Activated CD8-positive, alpha-beta memory T cell treated with anti-CD3 and anti-CD28 coated beads for 48 hours (primary cell): ENCODE data around the gene RYR2.

Experiments used
- DNase-seq, 3 experiments: peaks; one replicate each; pipeline ENCODE4 v3.0.0-alpha.2; 2020; ENCODE audit warnings: low read depth in 2 of 3, low spot score in 2 of 3

RYR2 gene

GRCh38 chr1:237031480-237031879 is 10.5 kb upstream of the RYR2 start:
- DNase-seq: no peak

DNA sequence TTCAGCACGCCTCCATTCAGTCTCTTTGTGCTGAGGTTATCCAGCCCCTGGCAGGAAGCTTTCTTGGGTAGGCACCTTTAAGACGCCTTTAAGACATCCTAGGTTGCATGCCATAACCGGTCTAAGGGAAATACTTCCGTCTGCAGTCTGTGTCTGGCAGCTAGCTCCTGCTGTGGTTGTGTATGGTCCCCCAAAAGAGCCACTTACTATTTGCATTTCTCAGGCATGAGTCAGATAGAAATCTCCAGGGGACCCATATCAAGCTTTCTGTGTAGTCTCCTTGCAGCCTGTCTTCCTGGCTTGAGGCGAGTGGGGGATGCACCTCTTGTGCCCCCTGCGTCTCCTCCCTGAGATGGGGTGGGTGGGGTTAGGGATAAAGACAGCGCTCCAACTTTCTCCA is 10.0 kb upstream of the RYR2 start:
- no peak for DNase-seq

DNA sequence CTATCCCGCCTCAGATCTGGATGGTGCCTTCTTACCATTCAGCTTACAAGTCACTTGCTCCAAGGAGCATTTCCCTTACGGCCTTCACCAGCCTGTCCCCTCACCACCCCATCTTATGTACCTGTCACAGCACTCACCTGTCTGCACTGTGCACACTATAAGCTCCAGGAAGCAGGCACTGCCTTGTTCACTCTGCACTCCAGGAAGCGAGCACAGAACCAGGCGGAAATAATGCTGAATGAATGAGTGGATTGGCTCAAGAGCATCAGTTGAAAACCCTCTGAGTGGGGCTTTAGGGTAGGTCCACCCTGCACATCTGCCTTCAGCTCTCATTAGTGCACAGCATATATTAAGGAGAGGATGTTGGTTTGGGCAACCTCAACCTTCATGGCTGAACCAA is 8.9 kb upstream of the RYR2 start:
- no peak for DNase-seq

DNA sequence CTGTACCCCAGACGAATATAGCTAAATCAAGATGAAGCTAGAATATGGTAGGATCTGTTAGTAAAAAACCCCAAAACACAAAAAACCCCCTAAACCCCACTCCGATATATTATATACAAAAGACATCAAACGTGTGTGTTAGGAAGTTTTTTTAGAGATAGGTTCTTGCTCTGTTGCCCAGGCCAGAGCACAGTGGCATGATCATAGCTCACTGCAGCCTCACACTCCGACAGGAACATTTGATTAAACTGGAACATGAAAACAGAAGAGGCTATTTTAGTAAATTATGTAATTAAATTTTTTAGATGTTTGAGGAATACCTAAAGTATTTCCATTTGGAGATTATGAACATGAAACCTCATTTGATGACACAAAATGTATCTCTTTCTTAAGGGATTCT is 8.2 kb upstream of the RYR2 start:
- DNase-seq: no peak

GRCh38 chr1:237035759-237036158 is 6.2 kb upstream of the RYR2 start:
- no peak for DNase-seq

GRCh38 chr1:237038211-237038610 is 3.8 kb upstream of the RYR2 start:
- DNase-seq: no peak

GRCh38 chr1:237040823-237041222 is 1.2 kb upstream of the RYR2 start:
- DNase-seq: no peak

DNA sequence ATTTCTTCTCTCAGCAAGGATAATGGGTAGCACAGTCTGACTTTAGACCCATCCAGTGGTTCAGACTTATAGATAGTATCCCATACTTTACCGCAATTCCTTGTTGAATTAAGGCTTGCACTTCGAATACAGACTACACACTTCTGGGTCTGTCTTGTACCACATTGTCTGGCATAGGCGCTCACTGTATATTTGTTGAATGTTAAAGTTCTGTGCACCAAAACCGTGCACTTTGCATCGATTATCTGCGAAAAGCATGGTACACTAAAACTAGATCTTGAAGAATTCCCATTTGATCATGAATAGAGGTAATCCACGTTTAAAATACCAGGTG is 556 bp upstream of the RYR2 start:
- no peak for DNase-seq

- DNase-seq: no peak
Observed at GRCh38 chr1:237042526-237042891, 525 bp downstream of the RYR2 start.

GRCh38 chr1:237042892-237043576 is 1.1 kb downstream of the RYR2 start:
- no peak for DNase-seq

DNA sequence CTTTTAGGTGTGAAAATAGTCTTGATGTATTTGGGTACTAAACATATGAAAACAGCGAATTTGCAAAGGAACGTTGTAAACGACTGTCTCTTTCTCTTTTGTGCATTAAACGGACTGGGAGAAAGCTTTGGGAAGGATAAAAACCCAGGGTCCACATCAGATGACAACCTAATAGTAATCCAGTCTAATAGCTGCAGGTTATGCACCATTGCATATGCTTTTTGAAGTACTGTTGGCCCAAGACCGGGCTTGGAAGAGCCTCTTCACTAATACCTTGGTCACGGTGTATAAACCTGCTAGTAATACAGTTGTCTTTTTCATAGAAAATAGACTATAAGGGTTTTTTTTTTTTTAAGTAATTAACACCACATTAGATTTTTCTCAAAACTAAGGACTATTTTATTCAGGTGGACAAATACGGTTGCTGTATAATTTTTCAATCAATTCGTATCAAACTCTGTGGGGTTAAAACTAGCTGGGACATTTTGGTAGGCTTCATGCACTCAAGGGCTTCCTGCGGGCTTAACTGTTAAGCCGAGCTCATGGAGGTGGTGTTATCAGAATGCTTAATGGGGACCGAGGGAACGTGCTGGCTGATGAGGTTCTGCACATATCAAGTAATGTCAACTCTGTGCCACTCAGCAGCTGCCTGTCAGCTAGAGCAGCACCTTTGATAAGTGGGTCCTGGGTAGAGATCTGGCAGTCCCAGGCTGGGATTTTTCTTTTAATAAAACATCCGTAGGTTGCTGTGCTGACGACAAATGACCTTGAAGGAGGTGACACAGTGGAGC is 2.1 kb downstream of the RYR2 start:
- DNase-seq: no peak

DNA sequence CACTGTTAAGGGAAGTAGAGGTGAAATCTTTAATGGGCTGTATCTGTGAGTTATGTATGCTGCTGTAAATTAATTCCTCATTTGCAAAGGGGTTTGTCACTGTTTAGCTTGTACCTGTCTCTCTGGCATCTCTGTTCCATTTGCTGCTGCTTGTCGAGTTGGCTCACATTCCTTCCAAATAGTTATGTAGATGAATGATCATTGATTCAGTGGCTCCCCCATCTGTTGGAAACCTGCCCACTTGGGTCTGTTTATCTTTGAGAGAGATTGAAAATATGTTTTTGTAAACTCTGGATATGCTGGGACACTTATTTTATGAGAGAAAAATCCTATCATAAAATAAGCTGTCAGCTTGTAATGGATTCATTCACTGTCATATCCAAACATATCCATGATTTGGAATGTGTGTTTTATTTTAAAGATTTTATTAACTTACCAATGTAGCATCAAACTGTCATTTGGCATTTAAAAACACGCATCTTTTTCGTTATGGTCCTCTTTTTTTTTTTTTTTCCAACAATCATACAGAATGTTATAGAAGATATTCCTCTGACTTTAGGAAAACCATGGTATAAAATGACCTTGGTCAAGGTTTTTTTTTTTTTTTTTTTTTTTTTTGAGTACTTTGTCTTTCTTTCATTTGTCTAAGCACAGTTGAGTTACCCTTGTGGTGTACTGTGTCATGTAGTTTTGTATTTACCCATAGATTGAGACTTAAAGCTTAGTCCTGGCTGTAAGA is 3.5 kb downstream of the RYR2 start:
- DNase-seq: no peak

DNA sequence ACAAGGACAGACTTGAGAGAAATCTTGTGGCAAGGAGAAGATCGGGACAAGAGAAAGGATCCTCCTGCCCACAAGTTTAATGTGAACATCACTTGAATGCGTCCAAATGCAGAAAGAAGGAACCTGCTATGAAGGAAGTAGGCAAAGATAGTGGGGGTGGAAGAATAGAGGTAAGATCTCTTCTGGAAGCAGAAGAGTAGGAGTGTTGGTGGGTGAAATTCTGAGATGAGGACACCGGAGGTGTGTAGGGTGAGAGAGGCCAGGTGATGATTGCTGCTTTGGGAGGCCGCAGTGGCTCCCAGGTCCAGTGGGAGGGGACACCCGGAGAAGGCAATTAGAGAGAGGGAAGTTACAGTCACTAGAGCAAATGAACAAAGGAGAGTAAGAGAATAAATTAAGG is 6.8 kb downstream of the RYR2 start:
- no peak for DNase-seq

DNA sequence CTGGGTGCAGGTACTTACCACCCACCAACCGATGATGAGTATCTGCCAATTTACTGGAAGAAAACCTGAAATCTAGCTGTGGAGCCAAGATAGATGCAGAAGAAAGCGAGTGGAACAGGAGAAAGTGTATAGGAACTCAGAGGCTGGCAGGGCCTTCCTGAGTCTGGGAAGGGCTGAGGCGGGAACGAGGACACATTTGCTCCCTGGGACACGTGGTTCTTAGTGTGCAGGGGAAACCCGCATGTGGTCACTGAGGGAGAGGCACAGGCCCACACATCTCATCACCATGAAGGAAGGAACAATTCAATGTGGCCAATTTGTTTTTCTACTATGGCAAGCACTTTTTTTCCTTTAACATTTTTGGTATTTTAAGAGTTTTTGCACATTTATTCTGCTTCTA is 8.2 kb downstream of the RYR2 start:
- DNase-seq: no peak

GRCh38 chr1:237050915-237051314 is 8.9 kb downstream of the RYR2 start:
- no peak for DNase-seq

DNA sequence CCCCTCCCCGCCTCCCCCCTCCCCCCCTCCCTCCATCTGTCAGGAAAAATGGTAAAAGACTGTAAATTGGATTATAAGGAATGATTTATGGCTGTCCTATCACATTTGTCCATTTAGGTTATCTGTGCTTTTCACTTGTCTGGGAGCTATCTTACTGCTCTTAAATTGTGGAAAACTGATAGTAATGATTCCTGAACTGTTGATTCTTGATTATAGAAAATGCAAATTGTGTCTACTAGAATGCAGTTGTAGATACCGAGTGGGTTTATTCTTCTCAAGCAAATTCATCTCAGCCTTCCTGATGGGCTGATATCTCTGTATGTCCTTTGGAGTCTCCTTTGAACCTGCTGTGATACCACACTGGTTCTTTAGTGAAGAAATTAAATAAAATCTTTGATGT is 12.3 kb downstream of the RYR2 start:
- DNase-seq: no peak

DNA sequence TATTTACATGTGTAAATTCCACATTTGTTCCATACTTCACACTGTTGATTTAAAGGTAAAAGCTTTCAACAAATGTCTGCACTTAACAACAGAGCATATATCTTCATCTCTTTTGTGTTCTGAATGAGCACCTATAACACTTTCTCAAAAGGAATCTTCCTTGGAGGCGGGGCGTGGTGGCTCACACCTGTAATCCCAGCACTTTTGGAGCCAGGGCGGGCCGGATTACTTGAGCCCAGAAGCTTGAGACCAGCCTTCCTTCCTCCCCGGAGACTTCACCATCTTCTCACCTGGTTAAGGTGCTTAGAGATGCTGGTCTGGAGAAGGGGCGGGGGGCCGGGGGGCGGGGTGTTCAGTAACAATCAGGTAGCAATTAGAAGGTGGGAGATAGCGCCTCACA is 16.5 kb downstream of the RYR2 start:
- DNase-seq: no peak

- no peak for DNase-seq
Observed at GRCh38 chr1:237059244-237059643, 17.3 kb downstream of the RYR2 start.

DNA sequence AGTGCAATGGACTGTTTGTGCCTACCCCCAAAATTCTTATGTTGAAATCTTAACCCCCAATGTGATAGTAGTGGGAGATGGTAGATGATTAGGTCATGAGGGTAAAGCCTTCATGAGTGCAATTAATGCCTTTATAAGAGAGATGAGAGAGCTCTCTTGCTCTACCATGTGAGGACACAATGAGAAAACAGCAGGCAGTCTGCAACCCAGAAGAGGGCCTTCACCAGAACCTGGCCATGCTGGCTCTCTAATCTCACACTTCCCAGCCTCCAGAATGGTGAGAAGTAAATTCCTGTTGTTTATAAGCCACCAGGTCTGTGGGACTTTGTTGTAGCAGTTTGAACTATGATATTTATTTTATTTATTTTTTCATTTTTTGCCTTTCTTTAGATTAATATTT is 21.0 kb downstream of the RYR2 start:
- DNase-seq: no peak

- no peak for DNase-seq
Observed at GRCh38 chr1:237065903-237066302, 23.9 kb downstream of the RYR2 start.

GRCh38 chr1:237070519-237070918 is 28.5 kb downstream of the RYR2 start:
- DNase-seq: no peak

DNA sequence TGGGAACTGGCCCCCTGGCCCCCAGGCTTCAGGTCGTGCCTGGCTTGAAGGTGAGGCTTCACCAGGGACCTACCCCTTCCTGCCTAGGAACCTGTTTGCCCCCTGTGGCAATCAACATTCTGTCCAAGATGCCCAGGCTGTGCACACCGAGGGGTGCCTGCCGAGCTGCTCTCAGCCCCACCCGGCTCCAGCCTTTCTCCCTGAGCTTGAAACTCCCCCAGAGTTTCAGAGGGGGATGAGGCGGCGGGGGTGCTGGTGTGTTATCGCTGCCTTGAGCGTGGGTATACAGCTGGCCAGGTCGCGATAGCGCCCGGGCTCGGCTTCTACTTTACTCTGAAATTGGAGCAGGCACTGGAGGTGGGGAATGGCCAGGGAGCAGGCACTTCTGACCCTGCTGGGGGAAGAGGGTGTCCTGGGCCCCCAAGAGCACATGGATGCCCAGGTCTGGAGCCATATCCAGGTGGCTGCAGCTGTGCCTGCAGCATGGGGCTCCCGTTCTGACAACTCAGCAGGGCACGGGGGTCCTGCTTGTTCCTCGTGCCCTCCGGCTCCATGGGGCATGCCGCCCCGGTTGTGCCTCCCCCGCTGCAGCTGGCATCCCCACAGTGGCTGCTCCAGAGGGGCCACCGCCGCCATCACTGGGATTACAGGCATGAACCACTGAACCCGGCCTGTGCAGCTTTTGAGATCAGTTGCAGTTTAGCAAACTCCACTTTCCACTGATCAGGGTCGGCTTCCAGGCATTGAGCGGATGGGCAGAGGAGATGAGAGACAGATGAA is 29.8 kb downstream of the RYR2 start:
- DNase-seq: no peak
